Endothelial cell of umbilical vein (primary cell): ENCODE measurements around the gene DIP2C. TPM values are rescaled to one million over a fixed set of nuclear protein-coding genes. Genes with fewer than 3 reads are reported as not detected.

Source experiments
- BruUV-seq: library from RNA; stranded (reverse); fragments of 400-500 nt; replicated peaks from 2 replicates; lab custom pipeline; 2021; lab: Mats Ljungman, UMichigan
- CTCF ChIA-PET: fragments of 300-600, 350-600 bp; sonication (Branson Sonifier 250); formaldehyde crosslinking; loops from one replicate; lab custom pipeline; 2021; ENCODE audit warnings: antibody characterized with exemption, inconsistent platforms; lab: Charles Lee
- POLR2A ChIA-PET: fragments of 300-600, 350-600 bp; sonication (Branson Sonifier 250); formaldehyde crosslinking; loops from one replicate; lab custom pipeline; 2021; ENCODE audit warnings: antibody characterized with exemption, inconsistent platforms; lab: Charles Lee
- DNase-seq: peaks from one replicate; pipeline ENCODE4 v3.0.0-alpha.2; 2011; ENCODE audit warnings: low read depth, low spot score
- FAIRE-seq: peaks from 2 replicates; lab custom pipeline; 2011; peaks lifted over from hg19 to GRCh38; lab: Jason Lieb, UNC
- H2AFZ ChIP-seq: 2 replicates; pipeline ENCODE4 v1.6.0; 2012; ENCODE audit warnings: low read depth, low read length, control low read depth, inconsistent platforms
- H3K27ac ChIP-seq: 2 replicates; pipeline ENCODE4 v1.5.1; 2011; ENCODE audit warnings: low read depth, mild to moderate bottlenecking, control low read depth, low read length, moderate library complexity; ENCODE audit not compliant: insufficient read depth
- H3K27me3 ChIP-seq, 2 experiments: 2 replicates each; pipeline versions ENCODE4 v1.6.0 to v1.6.1; 2011; ENCODE audit warnings: low read length in 2 of 2, mixed read lengths in 1 of 2; ENCODE audit not compliant: control insufficient read depth in 2 of 2, insufficient read depth in 2 of 2
- H3K36me3 ChIP-seq, 2 experiments: 2 replicates in 1 of 2; 3 replicates in 1 of 2; pipeline ENCODE4 v1.5.1; 2011; ENCODE audit warnings: low read length in 2 of 2, mild to moderate bottlenecking in 1 of 2, moderate library complexity in 1 of 2; ENCODE audit not compliant: control insufficient read depth in 2 of 2, insufficient read depth in 2 of 2; ENCODE audit errors: extremely low read depth in 1 of 2
- H3K4me1 ChIP-seq: 3 replicates; pipeline ENCODE4 v1.5.1; 2011; ENCODE audit warnings: mild to moderate bottlenecking, low read length; ENCODE audit not compliant: control insufficient read depth, insufficient read depth; ENCODE audit errors: extremely low read depth
- H3K4me2 ChIP-seq: 2 replicates; pipeline ENCODE4 v1.6.1; 2011; ENCODE audit warnings: low read length, control low read depth, mixed read lengths; ENCODE audit not compliant: insufficient read depth
- H3K4me3 ChIP-seq, 3 experiments: fragments of 200-600 bp in 1 of 3; sonication (generic), shearing (Covaris generic) in 1 of 3; replicated peaks in 1 of 3; 2 replicates each; pipeline ENCODE4 v1.5.1; 2011 to 2016; ENCODE audit warnings: control low read depth in 3 of 3, low read length in 3 of 3, mild to moderate bottlenecking in 2 of 3, inconsistent platforms in 1 of 3, low read depth in 1 of 3, moderate library complexity in 1 of 3; ENCODE audit not compliant: insufficient read depth in 1 of 3
- H3K79me2 ChIP-seq: 2 replicates; pipeline ENCODE4 v1.6.0; 2012; ENCODE audit warnings: low read length, inconsistent platforms; ENCODE audit not compliant: control insufficient read depth, insufficient read depth
- H3K9ac ChIP-seq: replicated peaks from 2 replicates; pipeline ENCODE3; 2011; ENCODE audit warnings: low read length, control low read depth; ENCODE audit not compliant: insufficient read depth; ENCODE audit errors: extremely low read depth
- H3K9me1 ChIP-seq: replicated peaks from 3 replicates; pipeline ENCODE4 v1.6.0; 2011; ENCODE audit warnings: mild to moderate bottlenecking, low read length; ENCODE audit not compliant: control insufficient read depth, insufficient read depth; ENCODE audit errors: extremely low read depth
- H3K9me3 ChIP-seq: replicated peaks from 2 replicates; pipeline ENCODE4 v1.5.1; 2012; ENCODE audit warnings: low read length, inconsistent platforms; ENCODE audit not compliant: control insufficient read depth, insufficient read depth
- H4K20me1 ChIP-seq: replicated peaks from 2 replicates; pipeline ENCODE3; 2011; ENCODE audit warnings: mild to moderate bottlenecking, low read length; ENCODE audit not compliant: control insufficient read depth, insufficient read depth; ENCODE audit errors: extremely low read depth
- EZH2 ChIP-seq: IDR thresholded peaks from 2 replicates; pipeline ENCODE4 v1.6.1; 2012; ENCODE audit warnings: borderline replicate concordance, low read depth, mild to moderate bottlenecking, moderate library complexity, low read length, inconsistent platforms; ENCODE audit not compliant: severe bottlenecking
- FOS ChIP-seq: IDR thresholded peaks from 2 replicates; pipeline ENCODE4 v1.6.1; 2011; ENCODE audit warnings: mild to moderate bottlenecking, low read length, moderate library complexity, borderline replicate concordance; ENCODE audit not compliant: insufficient read depth
- GATA2 ChIP-seq: IDR thresholded peaks from 2 replicates; pipeline ENCODE4 v1.7.0; 2011; ENCODE audit warnings: low read depth, mild to moderate bottlenecking, moderate library complexity, mixed read lengths, low read length; ENCODE audit not compliant: insufficient read length, insufficient read depth
- JUN ChIP-seq: IDR thresholded peaks from 2 replicates; pipeline ENCODE4 v1.6.1; 2011; ENCODE audit warnings: borderline replicate concordance, low read depth; ENCODE audit not compliant: insufficient read length, insufficient read depth
- MYC ChIP-seq: IDR thresholded peaks from one replicate; pipeline ENCODE4 v1.6.1; 2011; ENCODE audit warnings: mild to moderate bottlenecking, low read depth, low read length
- POLR2A ChIP-seq: IDR thresholded peaks from 2 replicates; pipeline ENCODE4 v1.6.1; 2012; ENCODE audit warnings: low read depth, mild to moderate bottlenecking, control low read depth, low read length
- POLR2AphosphoS5 ChIP-seq: IDR thresholded peaks from 2 replicates; pipeline ENCODE4 v1.6.1; 2012; ENCODE audit warnings: low read depth, mild to moderate bottlenecking, control low read depth, low read length, moderate library complexity; ENCODE audit not compliant: insufficient read depth
- dilution Hi-C: fragments of 300-500 bp; cut with MboI; formaldehyde crosslinking; loops from one replicate; pipeline ENCODE4 v1.15.0; 2019; ENCODE audit warnings: low sequenced_read_pairs; ENCODE audit not compliant: extremely low pct_ligation_motif_present
- intact Hi-C: fragments of 100-400 bp; cut with micrococcal nuclease; formaldehyde crosslinking; loops from one replicate; pipeline ENCODE4 v1.10.0; 2022
- polyA plus RNA-seq, 4 experiments: library from polyadenylated mRNA; depleted of rRNA in 3 of 4; stranded (reverse) in 3 of 4; unstranded in 1 of 4; fragments of >200 nt; gene quantifications; 2 replicates each; pipeline versions ENCODE4 v1.2.1 to v1.2.3, GENCODE V29; 2011 to 2012; ENCODE audit warnings: missing spikeins in 1 of 4
- total RNA-seq: library from RNA; stranded (reverse); gene quantifications from 2 replicates; pipeline ENCODE4 v1.2.3, GENCODE V29; 2021
- TF ChIP-seq, protein P1 (sequence below), 2 donors: IDR thresholded peaks; 1 replicate in 1 of 2; 2 replicates in 1 of 2; pipeline ENCODE4 v1.5.1; 2011; ENCODE audit warnings: low read length in 2 of 2, mild to moderate bottlenecking in 2 of 2, moderate library complexity in 2 of 2, control low read depth in 1 of 2, inconsistent platforms in 1 of 2, low read depth in 1 of 2; ENCODE audit not compliant: insufficient read depth in 1 of 2; ENCODE audit errors: extremely low read depth in 1 of 2
- TF ChIP-seq, protein P2 (sequence below): IDR thresholded peaks from 2 replicates; pipeline ENCODE4 v1.6.1; 2011; ENCODE audit not compliant: insufficient read depth, insufficient read length

The DIP2C gene
- total and polyA plus RNA-seq, 2 donors (not counting 3 experiments of a cell fraction or from before 2014, with no cell fraction given), result 3.6 to 10.7 TPM

DNA sequence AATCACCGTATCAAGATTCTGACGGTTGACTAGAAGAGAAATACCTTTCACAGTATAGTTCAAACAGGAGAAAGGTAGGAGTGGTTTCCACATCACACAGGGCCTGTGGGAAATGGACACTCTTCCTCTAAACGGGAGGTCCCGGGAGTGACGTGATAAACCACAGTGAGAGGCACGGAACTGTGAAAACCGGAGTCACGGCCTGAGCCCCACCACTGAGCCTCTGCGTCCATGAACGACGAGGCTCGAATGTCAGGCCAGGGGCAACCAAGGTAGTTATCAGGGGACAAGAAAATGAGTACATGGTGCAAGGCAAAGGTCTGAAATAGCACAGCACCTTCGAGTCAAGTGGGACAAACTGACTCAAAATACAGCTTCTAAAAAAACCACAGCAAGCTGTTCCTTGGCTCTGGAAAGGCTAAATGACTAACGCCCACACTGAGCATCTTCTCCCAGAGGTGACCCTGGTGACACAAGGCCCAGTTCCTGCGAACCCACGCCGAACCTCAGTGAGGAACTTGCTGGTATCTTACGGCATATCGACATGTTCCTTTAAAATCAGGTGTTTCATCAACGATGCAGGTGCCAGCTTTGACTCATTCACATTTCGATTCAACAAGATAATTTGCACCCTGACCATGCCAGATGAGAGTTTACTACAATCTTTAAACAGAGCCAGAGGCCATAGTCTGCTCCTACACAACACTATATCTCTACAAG lies 99.3 kb downstream of the DIP2C start:
- H3K27ac ChIP-seq, result no peak overlapping the region
- CTCF ChIA-PET, result no interaction called here
- TF ChIP-seq GATA2 (no peak), POLR2A (no peak), POLR2AphosphoS5 (no peak), JUN (no peak), FOS (no peak), MYC (no peak), EZH2 (no peak)
- TF ChIP-seq, protein P1, sequence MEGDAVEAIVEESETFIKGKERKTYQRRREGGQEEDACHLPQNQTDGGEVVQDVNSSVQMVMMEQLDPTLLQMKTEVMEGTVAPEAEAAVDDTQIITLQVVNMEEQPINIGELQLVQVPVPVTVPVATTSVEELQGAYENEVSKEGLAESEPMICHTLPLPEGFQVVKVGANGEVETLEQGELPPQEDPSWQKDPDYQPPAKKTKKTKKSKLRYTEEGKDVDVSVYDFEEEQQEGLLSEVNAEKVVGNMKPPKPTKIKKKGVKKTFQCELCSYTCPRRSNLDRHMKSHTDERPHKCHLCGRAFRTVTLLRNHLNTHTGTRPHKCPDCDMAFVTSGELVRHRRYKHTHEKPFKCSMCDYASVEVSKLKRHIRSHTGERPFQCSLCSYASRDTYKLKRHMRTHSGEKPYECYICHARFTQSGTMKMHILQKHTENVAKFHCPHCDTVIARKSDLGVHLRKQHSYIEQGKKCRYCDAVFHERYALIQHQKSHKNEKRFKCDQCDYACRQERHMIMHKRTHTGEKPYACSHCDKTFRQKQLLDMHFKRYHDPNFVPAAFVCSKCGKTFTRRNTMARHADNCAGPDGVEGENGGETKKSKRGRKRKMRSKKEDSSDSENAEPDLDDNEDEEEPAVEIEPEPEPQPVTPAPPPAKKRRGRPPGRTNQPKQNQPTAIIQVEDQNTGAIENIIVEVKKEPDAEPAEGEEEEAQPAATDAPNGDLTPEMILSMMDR (IDR thresholded peaks at IDR 0.05; ENCODE audit: extremely low read depth in 1 of 2, insufficient read depth in 1 of 2, low read depth in 1 of 2, low read length in 2 of 2), result no peak
- TF ChIP-seq, protein P2, sequence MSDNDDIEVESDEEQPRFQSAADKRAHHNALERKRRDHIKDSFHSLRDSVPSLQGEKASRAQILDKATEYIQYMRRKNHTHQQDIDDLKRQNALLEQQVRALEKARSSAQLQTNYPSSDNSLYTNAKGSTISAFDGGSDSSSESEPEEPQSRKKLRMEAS, result no peak
- no peak overlapping the region for H2AFZ ChIP-seq
- no peaks in the 10 kb centered on the region for H3K4me1 ChIP-seq
- DNase-seq (no peak), FAIRE-seq (no peak)
- H3K9me3 ChIP-seq, result no peaks in the 10 kb centered on the region
- H3K36me3 ChIP-seq, result no peaks in the 10 kb centered on the region
- dilution Hi-C loops, result no loop called here
- H3K79me2 ChIP-seq, result no peaks in the 10 kb centered on the region
- H3K9me1 ChIP-seq, result no peaks in the 10 kb centered on the region
- H3K4me2 ChIP-seq, result no peak overlapping the region
- no peaks in the 10 kb centered on the region for H3K27me3 ChIP-seq
- POLR2A ChIA-PET, result no interaction called here
- H3K9ac ChIP-seq, result no peak overlapping the region
- no peaks in the 10 kb centered on the region for H4K20me1 ChIP-seq
- intact Hi-C loops, result no loop called here
- no peak overlapping the region for H3K4me3 ChIP-seq
- no TSS peak for BruUV-seq
